H1 (cell line): ENCODE measurements around the gene ANKRD50. TPM values are rescaled to one million over a fixed set of nuclear protein-coding genes. Genes with fewer than 3 reads are reported as not detected.

ENCODE experiments used
- BRCA1 ChIP-seq: IDR thresholded peaks from 2 replicates; pipeline ENCODE4 v1.6.1; 2012; ENCODE audit warnings: low read depth, low read length, improper control_type of control experiment
- CHD2 ChIP-seq: IDR thresholded peaks from 2 replicates; pipeline ENCODE4 v1.6.1; 2012; ENCODE audit warnings: low read length, improper control_type of control experiment
- EGR1 ChIP-seq: IDR thresholded peaks from 2 replicates; pipeline ENCODE4 v1.6.1; 2011; ENCODE audit warnings: low read depth, low read length, borderline replicate concordance
- HDAC6 ChIP-seq: IDR thresholded peaks from one replicate; pipeline ENCODE4 v1.7.1; 2012; ENCODE audit warnings: low read depth, mild to moderate bottlenecking, inconsistent platforms, low read length, moderate library complexity
- JUND ChIP-seq: IDR thresholded peaks from 2 replicates; pipeline ENCODE4 v1.6.1; 2011; ENCODE audit warnings: mild to moderate bottlenecking, improper control_type of control experiment, low read length
- NANOG ChIP-seq: IDR thresholded peaks from 2 replicates; pipeline ENCODE4 v1.6.1; 2011; ENCODE audit warnings: low read length, low read depth, mild to moderate bottlenecking, inconsistent platforms; ENCODE audit not compliant: insufficient read depth, poor library complexity, severe bottlenecking
- NRF1 ChIP-seq: IDR thresholded peaks from 2 replicates; pipeline ENCODE4 v1.6.1; 2011; ENCODE audit warnings: mild to moderate bottlenecking, low read depth, low read length, improper control_type of control experiment
- PHF8 ChIP-seq: fragments of 200-600 bp; sonication (generic); conservative IDR thresholded peaks from 2 replicates; pipeline ENCODE4 v1.7.1; 2012; ENCODE audit warnings: low read depth, mild to moderate bottlenecking, inconsistent platforms, low read length, moderate library complexity
- POLR2A ChIP-seq, 2 experiments: IDR thresholded peaks; 1 replicate in 1 of 2; 2 replicates in 1 of 2; pipeline ENCODE4 v1.6.1; 2011; ENCODE audit warnings: low read depth in 2 of 2, low read length in 2 of 2, mild to moderate bottlenecking in 2 of 2; ENCODE audit errors: control extremely low read depth in 1 of 2
- POLR2AphosphoS5 ChIP-seq: IDR thresholded peaks from 2 replicates; pipeline ENCODE4 v1.6.1; 2011; ENCODE audit warnings: low read depth, low read length
- POU5F1 ChIP-seq: IDR thresholded peaks from 2 replicates; pipeline ENCODE4 v1.6.1; 2011; ENCODE audit warnings: low read depth, mild to moderate bottlenecking, low read length, moderate library complexity
- RAD21 ChIP-seq, 2 experiments: IDR thresholded peaks in 1 of 2; conservative IDR thresholded peaks in 1 of 2; 2 replicates each; pipeline ENCODE4 v1.6.1; 2011; ENCODE audit warnings: low read depth in 2 of 2, low read length in 2 of 2, improper control_type of control experiment in 1 of 2, inconsistent platforms in 1 of 2, mild to moderate bottlenecking in 1 of 2, moderate library complexity in 1 of 2
- RFX5 ChIP-seq: IDR thresholded peaks from 2 replicates; pipeline ENCODE4 v1.6.1; 2011; ENCODE audit warnings: low read depth, low read length, improper control_type of control experiment, borderline replicate concordance
- RNF2 ChIP-seq: fragments of 200-900, 300-1000 bp; sonication (generic); IDR thresholded peaks from 2 replicates; pipeline ENCODE4 v1.7.1; 2016; ENCODE audit warnings: borderline replicate concordance, low read depth, mild to moderate bottlenecking, antibody characterized with exemption, low read length; ENCODE audit not compliant: poor library complexity, severe bottlenecking; ENCODE audit errors: missing control alignments
- SIN3A ChIP-seq, 2 experiments: IDR thresholded peaks in 1 of 2; conservative IDR thresholded peaks in 1 of 2; 2 replicates each; pipeline ENCODE4 v1.6.1; 2011 to 2012; ENCODE audit warnings: low read length in 2 of 2, improper control_type of control experiment in 1 of 2, low read depth in 1 of 2, mild to moderate bottlenecking in 1 of 2
- TAF7 ChIP-seq: optimal IDR thresholded peaks from 2 replicates; pipeline ENCODE3; 2011; ENCODE audit warnings: low read depth, mild to moderate bottlenecking, inconsistent platforms, low read length, moderate library complexity, borderline replicate concordance
- YY1 ChIP-seq: IDR thresholded peaks from 2 replicates; pipeline ENCODE4 v1.6.1; 2011; ENCODE audit warnings: low read depth, mild to moderate bottlenecking, low read length
- ZNF274 ChIP-seq: IDR thresholded peaks from 2 replicates; pipeline ENCODE4 v1.7.0; 2012; ENCODE audit warnings: low read length, borderline replicate concordance; ENCODE audit errors: extremely low read depth
- polyA plus RNA-seq, 7 experiments: library from polyadenylated mRNA; depleted of rRNA in 3 of 7; stranded (reverse) in 5 of 7; unstranded in 2 of 7; fragments of >200 nt in 5 of 7; fragments of 200-250 nt in 2 of 7; gene quantifications; 1 replicate in 5 of 7; 2 replicates in 1 of 7; 4 replicates in 1 of 7; pipeline versions ENCODE4 v1.2.1 to v1.2.3, GENCODE V29; 2011 to 2013; ENCODE audit warnings: missing spikeins in 2 of 7, mixed read lengths in 2 of 7
- total RNA-seq: library from RNA; stranded (reverse); fragmentation: NEBNext Ultra II Directional; extraction: Animal tissue kit (Norgen Biotek cat#: 25700); gene quantifications from 2 replicates; pipeline ENCODE4 v1.2.1, GENCODE V29; 2021
- TF ChIP-seq, protein P1 (sequence below): IDR thresholded peaks from 2 replicates; pipeline ENCODE4 v1.6.1; 2012; ENCODE audit warnings: inconsistent platforms
- TF ChIP-seq, protein P2 (sequence below): IDR thresholded peaks from 2 replicates; pipeline ENCODE4 v1.6.1; 2012; ENCODE audit warnings: inconsistent platforms
- TF ChIP-seq, protein P3 (sequence below): IDR thresholded peaks from 2 replicates; pipeline ENCODE4 v1.6.1; 2011; ENCODE audit warnings: low read length, improper control_type of control experiment

ANKRD50 gene
- total and polyA plus RNA-seq, 2 of the 8 experiments (the other 6 are each of a cell fraction or from before 2014, with no cell fraction given) = 8.5 to 25.0 TPM

DNA sequence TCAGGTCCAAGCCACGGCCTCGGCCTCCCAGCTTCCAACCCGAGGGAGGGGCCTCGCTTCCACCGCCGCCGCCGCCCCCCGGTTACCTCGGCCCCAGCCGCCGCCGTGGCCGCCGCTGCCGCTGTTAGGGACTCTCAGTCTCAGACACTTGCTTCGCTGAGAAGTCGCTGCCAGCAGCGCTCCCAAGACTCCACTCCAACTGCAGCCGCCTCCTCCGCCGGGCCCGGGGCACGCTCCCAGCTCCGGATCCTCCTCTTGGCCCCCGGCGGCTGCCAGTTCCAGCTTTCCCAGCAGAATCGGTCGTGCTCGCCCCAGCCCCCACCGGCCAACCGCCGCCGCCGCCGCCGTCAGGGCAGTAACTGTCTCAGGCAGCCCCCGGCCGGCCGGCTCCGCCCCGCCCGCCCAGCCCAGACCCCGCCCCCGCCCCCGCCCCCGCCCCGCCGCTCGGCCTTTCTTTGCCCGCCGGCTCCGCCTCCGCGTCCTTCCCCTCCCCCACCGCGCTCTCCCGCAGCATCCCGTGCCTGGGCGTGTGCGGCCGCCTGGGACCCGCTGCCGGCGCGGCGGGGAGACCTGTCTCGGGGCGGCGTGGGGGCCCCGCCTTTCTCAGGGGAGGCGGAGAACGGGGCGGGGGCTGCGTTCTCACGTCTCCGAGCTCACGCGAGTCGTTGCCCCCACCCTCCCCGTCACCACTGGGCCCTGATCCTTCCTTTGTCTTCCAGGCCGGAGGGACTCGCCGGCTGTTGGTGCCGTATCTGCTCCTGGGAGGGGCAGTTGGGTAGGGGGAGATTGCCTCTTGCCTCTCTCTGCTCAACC lies at the start of gene ANKRD50 (continued):
- 0 out of 4 replicates have a peak, but pooled peaks of 1 of the 2 experiments have one; percentile 8 for TF ChIP-seq SIN3A (conservative IDR thresholded peaks at IDR 0.05 in 1 of 2, IDR thresholded peaks at IDR 0.05 in 1 of 2; ENCODE audit: low read depth in 1 of 2, low read length in 2 of 2)
- TF ChIP-seq EGR1 = peak; percentile 66; the same call in 1 of the 2 replicates
- TF ChIP-seq, protein P1, sequence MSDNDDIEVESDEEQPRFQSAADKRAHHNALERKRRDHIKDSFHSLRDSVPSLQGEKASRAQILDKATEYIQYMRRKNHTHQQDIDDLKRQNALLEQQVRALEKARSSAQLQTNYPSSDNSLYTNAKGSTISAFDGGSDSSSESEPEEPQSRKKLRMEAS = peak; percentile 26; the same call in 1 of the 2 replicates
- TF ChIP-seq RNF2 = no peak
- TF ChIP-seq JUND = no peak
- peak in 1 of 2 experiments; percentile 14; a peak in 3 of 4 replicates for TF ChIP-seq RAD21 (IDR thresholded peaks at IDR 0.05 in 1 of 2, conservative IDR thresholded peaks at IDR 0.05 in 1 of 2; ENCODE audit: low read depth in 2 of 2, low read length in 2 of 2)
- TF ChIP-seq TAF7 = peak; percentile 11
- TF ChIP-seq YY1 = 0 out of 2 replicates have a peak, but pooled peaks have one; percentile 30
- no peak for TF ChIP-seq POU5F1
- TF ChIP-seq POLR2A (IDR thresholded peaks at IDR 0.05; ENCODE audit: control extremely low read depth in 1 of 2, low read depth in 2 of 2, low read length in 2 of 2) = peak in 1 of 2 experiments; percentile 75; a peak in 2 of 3 replicates
- TF ChIP-seq BRCA1 = peak; percentile 6; the same call in 1 of the 2 replicates
- TF ChIP-seq HDAC6 = no peak
- TF ChIP-seq, protein P2, sequence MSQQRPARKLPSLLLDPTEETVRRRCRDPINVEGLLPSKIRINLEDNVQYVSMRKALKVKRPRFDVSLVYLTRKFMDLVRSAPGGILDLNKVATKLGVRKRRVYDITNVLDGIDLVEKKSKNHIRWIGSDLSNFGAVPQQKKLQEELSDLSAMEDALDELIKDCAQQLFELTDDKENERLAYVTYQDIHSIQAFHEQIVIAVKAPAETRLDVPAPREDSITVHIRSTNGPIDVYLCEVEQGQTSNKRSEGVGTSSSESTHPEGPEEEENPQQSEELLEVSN = no peak
- peak; percentile 73 for TF ChIP-seq CHD2
- TF ChIP-seq RFX5 = no peak
- peak; percentile 46 for TF ChIP-seq PHF8
- TF ChIP-seq, protein P3, sequence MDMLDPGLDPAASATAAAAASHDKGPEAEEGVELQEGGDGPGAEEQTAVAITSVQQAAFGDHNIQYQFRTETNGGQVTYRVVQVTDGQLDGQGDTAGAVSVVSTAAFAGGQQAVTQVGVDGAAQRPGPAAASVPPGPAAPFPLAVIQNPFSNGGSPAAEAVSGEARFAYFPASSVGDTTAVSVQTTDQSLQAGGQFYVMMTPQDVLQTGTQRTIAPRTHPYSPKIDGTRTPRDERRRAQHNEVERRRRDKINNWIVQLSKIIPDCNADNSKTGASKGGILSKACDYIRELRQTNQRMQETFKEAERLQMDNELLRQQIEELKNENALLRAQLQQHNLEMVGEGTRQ = peak; percentile 29; the same call in 1 of the 2 replicates
- TF ChIP-seq POLR2AphosphoS5 = peak; percentile 73
- TF ChIP-seq ZNF274 = no peak
- no peak for TF ChIP-seq NRF1
- TF ChIP-seq NANOG = peak; percentile 12
